Measurements from ENCODE around the gene CS. TPM values are rescaled to one million over a fixed set of nuclear protein-coding genes. Genes with fewer than 3 reads are reported as not detected.
"Not testable (repeated sequence)": the region's sequence is repeated elsewhere in the genome, so short reads cannot be mapped to it uniquely, and the experiment has no call there.

CS gene
- total RNA-seq (2014; rRNA removed; shearing (Covaris generic)), result 135 and 142 TPM in 2 replicates

DNA sequence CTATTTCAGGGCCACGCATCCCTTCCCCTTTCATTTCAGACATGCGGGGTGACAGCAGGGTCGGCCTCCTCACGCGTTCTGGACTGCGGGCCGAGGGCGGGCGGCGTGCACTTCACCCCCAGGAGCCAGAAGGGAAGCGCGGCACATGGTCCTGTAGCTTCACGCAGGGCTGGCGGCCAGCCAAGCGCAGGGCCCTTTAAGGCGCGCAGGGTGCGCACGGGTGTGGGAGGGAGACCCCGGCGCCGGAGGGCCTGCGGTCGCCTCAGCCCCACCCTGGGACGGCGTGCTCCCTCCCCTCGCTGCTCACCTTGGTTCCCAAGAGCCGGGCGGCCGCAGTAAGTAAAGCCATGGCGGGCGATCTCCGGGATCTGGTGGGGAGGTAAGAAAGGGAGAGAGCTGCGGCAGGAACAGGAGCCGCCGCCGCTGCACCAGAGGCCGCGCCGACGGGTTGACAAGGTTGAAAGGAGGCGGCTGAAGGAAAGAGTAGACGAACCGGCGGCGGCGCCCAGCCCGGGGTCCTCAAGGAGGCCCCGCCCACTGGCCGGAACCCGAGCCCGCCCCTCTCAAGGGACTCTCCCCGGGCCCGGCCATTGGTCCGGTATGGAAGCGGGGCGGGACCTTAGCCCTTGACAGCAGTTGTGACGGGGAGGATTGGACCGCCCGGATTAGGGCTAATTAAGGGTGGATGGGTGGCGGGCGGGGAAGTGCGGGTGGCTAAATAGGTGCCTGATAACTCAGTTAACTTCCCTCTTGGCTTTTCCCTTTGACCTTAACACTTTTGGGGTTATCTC lies at the start of gene CS:
CS (minus strand) TSS at position 478 of the 791 bp plus-strand sequence; CDS start at position 349, 129 bp downstream.
- peak; percentile 95 for DNase-seq (ENCODE audit: low spot score)

DNA sequence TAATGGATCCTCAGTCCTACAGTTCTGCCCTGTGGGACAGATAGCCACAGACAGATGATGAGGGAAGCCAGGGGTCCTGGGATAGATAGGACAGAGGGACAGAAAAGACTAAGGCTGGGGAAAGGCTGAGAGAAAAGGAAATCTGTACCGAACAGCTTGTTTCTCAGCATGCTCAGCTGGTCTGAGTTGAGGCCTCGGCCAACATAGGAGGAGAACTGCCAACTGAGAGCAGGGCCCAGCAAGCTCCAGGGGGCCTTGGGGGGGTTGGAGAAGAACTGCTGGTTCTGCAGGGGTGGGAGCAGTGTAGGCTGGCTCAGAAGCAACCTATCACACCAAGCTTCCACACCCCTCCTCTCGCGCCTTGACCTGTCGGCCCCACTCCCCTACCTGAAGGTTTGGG lies 48.6 kb upstream of the CS start:
- DNase-seq (ENCODE audit: low spot score), result no peak

DNA sequence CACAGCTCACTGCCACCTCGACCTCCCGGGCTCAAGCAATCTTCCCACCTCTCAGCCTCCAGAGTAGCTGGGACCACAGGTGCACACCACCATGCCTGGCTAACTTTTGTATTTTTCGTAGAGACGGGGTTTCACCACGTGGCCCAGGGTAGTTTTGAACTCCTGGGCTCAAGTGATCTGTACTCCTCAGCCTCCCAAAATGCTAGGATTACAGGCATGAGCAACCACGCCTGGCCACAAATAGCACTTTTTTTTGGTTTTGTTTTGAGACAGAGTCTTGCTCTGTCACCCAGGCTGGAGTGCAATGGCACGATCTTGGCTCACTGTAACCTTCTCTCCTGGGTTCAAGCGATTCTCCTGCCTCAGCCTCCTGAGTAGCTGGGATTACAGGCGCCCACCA lies 47.1 kb upstream of the CS start:
- DNase-seq (ENCODE audit: low spot score), result not testable (repeated sequence)

DNA sequence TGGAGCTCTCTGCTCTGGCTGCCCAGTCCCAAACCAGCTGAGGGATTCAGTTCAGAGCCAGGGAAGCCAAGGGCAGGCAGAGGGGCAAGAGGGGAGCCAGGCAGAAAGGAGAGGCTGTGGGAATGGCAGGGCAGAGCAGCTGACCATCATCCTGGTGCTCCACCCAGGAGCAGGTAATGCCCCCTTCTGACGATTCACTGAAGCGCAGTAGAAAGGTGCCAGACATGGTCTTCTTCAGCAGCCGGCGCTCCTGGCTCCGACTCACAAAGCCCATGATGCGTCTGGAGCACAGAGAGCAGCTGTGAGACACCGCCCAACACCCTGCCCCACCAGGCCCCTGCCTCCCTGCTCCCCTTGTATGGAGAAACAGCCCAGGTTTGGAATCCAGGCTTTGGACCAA lies 46.5 kb upstream of the CS start:
- DNase-seq (ENCODE audit: low spot score), result no peak

DNA sequence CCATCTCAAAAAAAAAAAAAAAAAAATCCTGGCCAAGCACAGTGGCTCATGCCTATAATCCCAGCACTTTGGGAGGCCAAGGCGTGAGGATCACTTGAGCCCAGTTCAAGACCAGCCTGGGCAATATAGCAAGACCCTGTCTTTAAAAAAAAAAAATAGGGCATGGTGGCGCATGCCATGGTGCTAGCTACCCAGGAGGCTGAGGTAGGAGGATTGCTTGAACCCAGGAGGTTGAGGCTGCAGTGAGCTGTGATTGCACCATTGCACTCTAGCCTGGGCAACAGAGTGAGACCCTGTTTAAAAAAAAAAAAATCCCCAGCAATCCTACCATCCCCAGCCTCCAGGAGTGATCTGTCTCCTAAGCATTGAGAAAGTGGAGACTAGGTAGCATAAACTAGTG lies 42.2 kb upstream of the CS start:
- DNase-seq (ENCODE audit: low spot score), result not testable (repeated sequence)

DNA sequence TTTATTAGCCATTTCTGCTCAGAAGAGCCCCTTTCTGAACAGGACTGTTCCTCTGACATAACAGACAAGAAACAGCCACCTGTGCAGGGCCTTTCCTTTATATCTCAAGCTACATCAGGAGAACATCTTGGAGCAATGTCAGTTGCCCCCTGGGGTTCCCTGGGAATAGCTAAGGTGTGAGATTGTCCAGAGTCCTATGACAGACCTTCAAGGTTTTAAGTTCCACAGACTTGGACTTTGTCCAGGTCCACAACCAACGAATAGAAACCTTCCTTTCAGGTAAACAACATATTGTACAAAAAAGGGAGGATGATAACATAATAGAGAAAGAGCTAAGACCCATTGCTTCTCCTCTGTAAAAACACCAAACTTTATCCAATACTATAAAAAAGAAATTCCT lies 41.5 kb upstream of the CS start:
- DNase-seq (ENCODE audit: low spot score), result no peak

DNA sequence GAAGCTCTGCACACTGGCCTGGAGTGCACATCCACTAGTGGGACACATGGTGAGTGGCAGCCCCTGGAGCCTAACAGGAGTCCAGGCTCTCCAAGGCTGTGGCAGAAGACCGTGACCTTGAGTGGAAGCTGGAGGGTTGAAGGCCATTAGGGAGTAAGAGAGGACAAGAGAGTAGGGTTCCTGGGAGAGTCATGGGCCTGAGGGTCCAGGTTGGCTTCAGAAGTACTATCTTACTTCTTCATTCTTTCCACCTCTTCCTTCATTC lies 39.0 kb upstream of the CS start:
- DNase-seq (ENCODE audit: low spot score), result no peak

DNA sequence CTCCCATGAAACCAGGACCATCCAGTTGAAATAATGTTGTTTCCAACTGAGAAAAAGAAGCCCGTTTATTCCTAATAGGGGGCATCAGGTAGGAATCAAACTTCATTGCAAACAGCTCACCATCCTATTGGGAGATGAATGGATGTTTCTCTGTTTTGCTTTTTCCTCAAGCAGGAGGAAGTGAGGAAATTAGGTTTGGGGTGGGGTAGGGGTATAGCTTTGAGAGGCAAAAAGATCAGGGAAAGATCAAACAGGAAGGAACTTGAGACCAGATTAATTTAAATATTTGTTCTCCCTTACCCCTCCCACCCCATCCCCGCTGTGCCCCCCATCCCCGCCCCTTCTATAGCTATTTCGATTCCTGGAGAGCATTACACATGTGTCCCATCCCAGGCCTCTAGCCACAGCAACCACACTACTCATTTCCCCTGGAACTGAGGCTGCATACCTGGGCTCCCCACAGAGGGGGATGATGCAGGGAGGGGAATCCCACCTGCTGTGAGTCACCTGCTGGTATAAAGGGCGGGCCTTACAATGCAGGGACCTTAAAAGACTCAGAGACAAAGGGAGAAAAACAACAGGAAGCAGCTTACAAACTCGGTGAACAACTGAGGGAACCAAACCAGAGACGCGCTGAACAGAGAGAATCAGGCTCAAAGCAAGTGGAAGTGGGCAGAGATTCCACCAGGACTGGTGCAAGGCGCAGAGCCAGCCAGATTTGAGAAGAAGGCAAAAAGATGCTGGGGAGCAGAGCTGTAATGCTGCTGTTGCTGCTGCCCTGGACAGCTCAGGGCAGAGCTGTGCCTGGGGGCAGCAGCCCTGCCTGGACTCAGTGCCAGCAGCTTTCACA lies 38.4 kb upstream of the CS start, which contains the start of gene IL23A:
IL23A (plus strand) TSS at position 577 of the 850 bp plus-strand sequence; CDS start at position 738, 161 bp downstream.
- DNase-seq (ENCODE audit: low spot score), result peak; percentile 61

DNA sequence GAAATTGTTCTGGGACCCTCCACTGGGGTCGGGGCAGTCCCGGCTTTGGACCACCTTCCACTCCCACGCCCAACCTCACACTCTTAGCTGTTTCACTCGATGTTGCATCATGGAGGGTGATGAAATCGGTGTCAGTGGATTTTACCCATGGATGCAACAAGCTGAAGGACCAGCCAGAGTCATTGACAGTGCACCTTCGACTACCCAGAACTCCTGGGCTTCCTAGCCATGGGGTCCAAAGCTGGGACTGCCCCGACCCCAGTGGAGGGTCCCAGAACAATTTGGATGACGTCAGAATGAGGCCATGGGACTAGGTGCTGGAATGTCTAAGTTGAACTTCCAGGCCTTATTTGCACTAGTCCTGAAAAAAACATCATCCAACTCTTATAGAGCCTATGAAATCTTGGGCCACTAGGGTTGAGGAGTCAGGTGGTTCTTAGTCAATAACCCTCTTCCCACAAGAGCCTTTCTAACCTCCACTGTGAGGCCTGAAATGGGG lies 37.7 kb upstream of the CS start:
- no peak for DNase-seq (ENCODE audit: low spot score)

DNA sequence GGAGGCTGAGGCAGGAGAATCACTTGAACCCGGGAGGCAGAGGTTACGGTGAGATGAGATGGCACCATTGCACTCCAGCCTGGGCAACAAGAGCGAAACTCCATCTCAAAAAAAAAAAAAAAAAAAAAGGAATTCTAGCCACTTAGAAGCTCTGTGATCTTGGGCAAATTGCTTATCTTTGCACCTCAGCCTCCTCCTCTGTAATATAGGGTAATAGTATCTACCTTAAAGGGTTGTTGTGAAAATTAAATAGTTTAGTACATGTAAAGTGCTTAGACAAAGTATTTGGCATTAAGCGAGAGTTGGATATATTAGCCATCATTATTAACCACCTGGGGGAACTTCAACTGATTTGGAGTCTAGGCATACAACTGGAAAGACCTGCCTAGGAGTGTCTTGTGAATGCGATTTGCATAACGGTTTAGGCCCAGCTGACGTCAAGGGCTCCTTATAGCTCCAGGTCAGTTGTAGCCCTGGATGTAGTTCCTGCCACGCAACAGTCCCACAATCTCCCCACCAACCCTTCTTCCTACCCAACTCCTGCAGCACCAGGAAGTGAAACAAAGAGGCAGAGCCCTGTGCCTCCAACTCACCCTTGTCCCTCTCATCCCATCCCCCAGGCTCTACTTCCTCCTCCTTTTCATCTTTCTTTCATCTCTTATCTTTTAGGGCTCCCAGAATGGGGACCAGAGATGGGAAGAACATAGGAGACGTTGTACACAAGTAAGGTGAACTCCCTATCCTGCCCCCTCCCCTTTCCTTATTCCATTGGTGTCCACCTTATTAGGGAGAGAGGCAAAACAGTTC lies 36.4 kb upstream of the CS start:
- DNase-seq (ENCODE audit: low spot score), result no peak

DNA sequence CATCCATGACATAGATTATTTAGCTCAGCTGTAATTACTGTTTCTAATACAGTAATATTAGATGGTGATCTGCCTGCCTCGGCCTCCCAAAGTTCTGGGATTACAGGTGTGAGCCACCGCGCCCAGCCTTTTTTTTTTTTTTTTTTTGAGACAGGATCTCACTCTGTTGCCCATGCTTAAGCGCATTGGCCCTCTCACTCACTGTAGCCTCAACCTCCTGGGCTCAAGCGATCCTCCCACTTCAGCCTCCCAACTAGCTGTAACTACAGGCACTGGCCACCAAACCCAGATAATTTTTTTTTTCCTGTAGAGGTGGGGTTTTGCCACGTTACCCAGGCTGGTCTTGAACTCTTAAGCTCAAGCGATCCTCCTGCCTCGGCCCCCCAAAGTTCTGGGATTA lies 35.4 kb upstream of the CS start:
- not testable (repeated sequence) for DNase-seq (ENCODE audit: low spot score)

DNA sequence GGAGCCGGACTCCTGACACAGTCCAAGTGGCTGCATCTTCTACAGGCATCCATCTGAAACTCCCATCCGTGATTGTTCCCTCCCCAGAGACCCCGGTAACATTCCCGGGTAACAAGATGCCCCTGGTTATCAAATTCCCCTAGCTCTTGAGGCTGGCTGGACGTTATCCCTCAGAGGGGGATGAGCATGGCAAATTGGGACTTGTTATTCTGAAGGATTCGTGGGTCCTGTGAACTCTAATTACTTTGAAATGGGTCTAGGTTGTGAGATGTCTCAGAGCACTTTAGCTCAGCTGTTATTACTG lies 34.3 kb upstream of the CS start:
- DNase-seq (ENCODE audit: low spot score), result no peak

DNA sequence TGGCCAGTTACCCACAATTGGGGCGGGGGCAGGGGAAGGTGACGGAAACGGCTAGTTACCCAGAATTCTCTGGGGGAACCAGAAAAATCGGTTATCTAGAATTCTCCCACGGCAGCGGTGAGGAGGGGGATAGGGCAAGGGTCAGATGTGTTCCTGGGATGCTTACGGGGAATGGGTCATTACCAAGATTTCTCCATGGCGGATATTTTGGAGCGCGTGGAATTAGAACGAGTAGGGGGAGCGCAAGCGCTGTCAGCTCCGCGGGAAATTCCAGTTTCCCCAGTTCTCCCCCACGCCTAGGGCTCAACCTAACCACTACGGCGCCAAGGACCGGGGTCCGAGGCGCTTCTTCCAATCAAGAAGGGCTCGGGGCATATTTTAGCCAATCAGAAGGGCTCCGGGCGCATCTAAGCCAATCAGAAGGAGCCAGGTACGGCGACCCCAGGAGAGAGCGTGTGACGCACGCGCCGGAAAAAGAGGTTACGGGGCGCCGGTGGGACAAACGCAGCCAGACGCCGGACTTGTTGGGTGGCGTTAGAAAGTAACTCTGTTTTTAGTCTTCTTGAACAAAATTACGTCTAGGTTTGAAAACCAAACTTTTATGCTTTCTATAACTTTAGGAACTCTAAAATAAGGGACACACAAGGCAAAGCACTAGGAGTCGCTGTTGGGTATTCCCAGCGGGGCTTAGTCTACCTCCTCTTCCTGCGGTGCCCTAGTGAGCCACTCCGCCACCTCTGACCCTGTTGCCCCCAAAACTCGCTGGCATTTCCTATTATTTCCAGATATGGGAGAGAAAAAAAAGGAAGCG lies 33.8 kb upstream of the CS start, which contains the start of gene PAN2:
PAN2 (minus strand) TSS at position 322 of the 811 bp plus-strand sequence. CDS start 906 bp downstream, outside the sequence.
- DNase-seq (ENCODE audit: low spot score), result peak; percentile 96

DNA sequence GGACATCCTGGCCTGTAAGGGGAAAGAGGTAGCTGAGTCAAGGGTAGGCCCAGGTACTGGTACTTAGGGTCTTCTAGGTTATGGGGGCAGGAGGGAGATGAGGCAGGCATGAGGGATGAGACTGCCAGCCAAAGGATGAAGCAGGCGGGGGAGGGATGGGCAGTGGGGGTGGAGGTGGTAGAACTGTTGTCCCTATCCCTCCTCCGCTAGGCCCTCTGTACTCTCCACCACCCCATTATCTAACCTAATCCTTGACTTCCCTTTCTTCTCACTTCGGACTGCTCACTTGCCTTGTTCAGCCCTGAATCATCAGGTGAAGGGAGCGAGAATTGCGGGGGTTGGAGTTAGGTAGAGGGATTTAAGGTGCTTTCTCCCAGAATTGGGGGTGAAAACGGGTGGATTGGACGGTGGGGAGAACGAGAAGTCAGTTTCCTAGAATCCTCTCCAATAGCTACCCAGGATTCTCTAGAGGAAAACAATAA lies 33.1 kb upstream of the CS start:
- no peak for DNase-seq (ENCODE audit: low spot score)

DNA sequence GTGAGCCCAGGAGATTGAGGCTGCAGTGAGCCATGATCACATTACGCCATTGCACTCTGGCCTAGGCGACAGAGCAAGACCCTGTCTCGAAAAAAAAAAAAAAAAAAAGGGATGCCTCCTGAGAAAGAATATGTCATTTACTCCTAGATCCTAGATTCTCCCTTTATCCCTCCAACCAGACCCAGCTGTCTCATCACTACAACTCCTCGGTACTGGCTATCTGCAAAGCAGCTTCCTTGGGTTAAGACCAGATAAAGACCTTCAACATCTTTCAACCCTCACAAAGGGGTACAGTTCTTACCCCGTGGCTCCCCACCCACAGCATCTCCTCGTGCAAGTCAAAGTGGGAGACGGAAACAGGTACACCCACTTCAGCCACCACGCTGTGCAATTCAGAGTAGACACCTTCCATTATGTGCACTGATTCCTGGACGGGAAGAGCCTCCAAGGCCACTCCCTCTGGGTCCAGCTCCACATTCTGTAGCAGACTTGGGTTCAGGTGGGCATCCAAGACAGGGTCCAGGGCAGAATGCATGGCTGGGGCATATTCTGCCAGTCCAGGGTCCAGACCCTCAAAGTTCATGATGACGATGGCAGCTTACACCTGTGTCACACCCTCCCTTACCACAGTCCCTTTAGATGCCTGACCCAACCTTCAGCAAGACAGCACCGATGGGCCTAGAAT lies 32.5 kb upstream of the CS start:
- no peak for DNase-seq (ENCODE audit: low spot score)

DNA sequence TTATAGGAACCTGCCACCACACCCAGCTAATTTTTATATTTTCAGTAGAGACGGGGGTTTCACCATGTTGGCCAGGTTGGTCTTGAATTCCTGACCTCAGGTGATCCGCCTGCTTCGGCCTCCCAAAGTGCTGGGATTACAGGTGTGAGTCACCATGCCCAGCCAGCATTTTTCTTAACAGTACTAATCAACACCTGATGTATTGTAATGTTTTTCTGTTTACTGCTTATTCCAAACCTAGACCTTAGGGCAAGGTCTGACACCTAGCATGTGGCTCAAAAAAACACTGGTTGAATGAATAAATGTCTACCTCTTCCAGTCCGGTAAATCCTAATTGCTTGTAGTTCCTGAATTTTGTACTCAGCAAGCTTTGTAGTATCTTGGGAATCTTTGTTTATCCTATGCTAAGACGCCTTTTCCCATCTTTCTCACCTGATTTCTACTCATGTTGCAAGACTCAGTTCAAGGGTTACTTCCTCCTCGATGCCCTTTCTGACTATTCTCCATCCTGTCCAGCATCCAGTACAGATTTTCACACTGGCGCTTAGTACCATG lies 30.9 kb upstream of the CS start:
- DNase-seq (ENCODE audit: low spot score), result no peak

DNA sequence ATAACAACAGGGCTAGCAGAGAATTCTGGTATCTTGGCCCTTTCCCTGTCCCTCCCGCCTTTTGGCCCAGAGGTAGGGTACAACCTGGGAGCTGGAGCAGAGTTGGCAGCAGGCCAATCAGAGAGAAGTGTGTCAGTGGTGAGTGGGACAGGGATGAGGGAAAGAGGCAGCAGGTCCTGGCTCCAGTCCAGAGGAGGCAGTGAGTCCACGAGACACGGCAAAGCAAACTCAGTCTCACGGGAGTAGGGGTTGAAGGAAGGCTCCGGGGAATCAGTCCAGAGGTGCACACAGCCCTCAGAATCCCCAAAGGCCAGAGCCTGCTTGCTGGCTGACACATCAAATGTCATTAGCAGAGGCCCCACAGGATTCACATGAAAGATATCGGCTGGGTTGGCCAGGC lies 26.4 kb upstream of the CS start:
- no peak for DNase-seq (ENCODE audit: low spot score)

DNA sequence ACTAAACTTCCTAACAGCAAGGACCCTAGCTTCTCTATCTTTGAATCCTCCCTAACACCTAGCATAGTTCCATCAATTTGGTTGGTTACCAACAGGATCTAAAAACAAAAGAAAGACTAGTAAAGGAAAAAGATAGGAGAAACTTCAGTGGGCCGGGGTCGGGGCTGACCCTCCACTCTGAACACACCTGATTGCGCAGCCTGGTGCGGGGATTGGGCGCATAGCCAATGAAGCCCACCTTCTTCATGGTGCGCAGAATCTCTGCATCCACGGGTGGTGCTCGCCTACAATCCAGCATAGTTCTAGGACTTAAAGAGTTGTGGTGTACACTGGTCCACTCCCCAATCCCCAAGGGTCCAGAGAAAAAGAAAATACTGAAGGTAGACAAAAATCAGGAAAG lies 26.0 kb upstream of the CS start:
- no peak for DNase-seq (ENCODE audit: low spot score)

DNA sequence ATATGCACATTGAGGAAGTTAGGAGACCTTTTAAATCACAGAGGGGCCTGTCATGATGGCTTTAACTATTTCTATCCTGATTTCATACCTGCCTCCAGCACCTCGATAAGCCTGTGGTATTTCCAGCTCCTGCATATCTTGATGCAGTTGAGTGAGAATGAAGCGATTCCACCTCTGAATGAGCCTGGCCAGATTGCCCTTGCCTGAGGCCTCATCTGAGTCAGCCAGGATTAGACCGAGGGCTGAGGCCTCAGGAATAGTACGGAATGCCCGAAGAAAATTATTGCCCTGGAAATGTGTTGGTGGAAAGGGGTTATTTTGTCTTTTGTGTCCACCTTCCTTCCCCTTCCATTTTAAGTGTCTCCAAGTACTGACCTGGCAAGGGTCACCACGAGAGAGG lies 24.1 kb upstream of the CS start:
- DNase-seq (ENCODE audit: low spot score), result no peak

DNA sequence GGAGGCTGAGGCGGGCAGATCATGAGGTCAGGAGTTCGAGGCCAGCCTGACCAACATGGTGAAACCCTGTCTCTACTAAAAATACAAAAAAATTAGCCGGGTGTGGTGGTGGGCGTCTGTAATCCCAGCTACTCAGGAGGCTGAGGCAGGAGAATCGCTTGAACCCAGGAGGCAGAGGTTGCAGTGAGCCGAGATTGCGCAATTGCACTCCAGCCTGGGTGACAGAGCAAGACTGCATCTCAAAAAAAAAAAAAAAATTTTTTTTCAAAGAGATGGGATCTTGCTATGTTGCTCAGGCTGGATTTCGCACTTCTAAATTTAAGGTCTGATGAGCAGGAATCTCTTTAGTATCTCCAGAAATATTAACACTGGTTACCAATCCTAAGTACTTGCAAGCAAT lies 21.5 kb upstream of the CS start:
- DNase-seq (ENCODE audit: low spot score), result not testable (repeated sequence)

All from A172 (cell line).